Cardiac muscle cell (in vitro differentiated cells and primary cell): ENCODE measurements around the gene OR5K1. TPM values are rescaled to one million over a fixed set of nuclear protein-coding genes. Genes with fewer than 3 reads are reported as not detected.

Experiments used
- DNase-seq, 2 donors: peaks; one replicate each; pipeline versions ENCODE4 v3.0.0 to v3.0.0-alpha.2; 2010 to 2017; ENCODE audit warnings: low read depth in 1 of 2, low spot score in 1 of 2
- H3K27ac ChIP-seq: fragments of 200-600 bp; sonication (generic); 2 replicates; pipeline ENCODE4 v1.5.1; 2016
- H3K27me3 ChIP-seq: fragments of 200-600 bp; sonication (generic); 2 replicates; pipeline ENCODE4 v1.6.0; 2016; ENCODE audit warnings: control low read depth
- H3K36me3 ChIP-seq: fragments of 200-600 bp; sonication (generic); 2 replicates; pipeline ENCODE4 v1.5.1; 2016; ENCODE audit warnings: control low read depth
- H3K4me1 ChIP-seq: fragments of 200-600 bp; sonication (generic); 2 replicates; pipeline ENCODE4 v1.8.1; 2017; ENCODE audit warnings: low read depth, mild to moderate bottlenecking, mixed run types
- H3K4me3 ChIP-seq: fragments of 200-600 bp; sonication (generic); 2 replicates; pipeline ENCODE4 v1.5.1; 2016; ENCODE audit warnings: mild to moderate bottlenecking
- H3K9me3 ChIP-seq: fragments of 200-600 bp; sonication (generic); 2 replicates; pipeline ENCODE4 v1.5.1; 2017; ENCODE audit warnings: low read depth, mild to moderate bottlenecking, control low read depth
- polyA plus RNA-seq: library from polyadenylated mRNA; unstranded; fragments of >200 nt; fragmentation: Nextera tagmentation; extraction: Ambion mirVana; gene quantifications from 2 replicates; pipeline ENCODE4 v1.2.1, GENCODE V29; 2016
- total RNA-seq: library from RNA; depleted of rRNA; stranded (reverse); fragments of >200 nt; gene quantifications from 2 replicates; pipeline ENCODE4 v1.2.3, GENCODE V29; 2016
- TF ChIP-seq, protein P1 (sequence below): IDR thresholded peaks from 2 replicates; pipeline ENCODE4 v1.5.1; 2012; ENCODE audit warnings: low read depth, mild to moderate bottlenecking, low read length

Gene OR5K1
- total and polyA plus RNA-seq, 2 experiments from 2014 or later, result not detected

DNA sequence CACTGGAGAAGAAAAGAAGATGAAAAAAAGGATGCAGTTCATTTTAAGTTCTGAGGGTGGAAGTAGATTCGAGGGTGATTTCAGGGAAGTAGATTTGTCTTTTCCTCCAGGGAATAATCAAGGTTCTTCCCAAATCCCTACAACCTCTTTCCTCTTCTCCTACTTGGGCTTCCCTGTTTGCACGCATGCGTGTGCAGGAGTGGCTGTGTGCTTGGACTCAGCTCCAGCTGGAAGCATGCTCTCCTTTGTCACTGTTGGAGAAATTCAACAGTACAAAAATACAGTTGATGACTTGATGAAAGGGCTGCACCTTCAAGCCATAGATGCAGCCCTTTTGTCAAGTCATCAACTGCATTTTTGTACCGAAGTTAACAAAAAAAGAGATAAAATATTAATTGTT, 38.3 kb downstream of the OR5K1 start:
- Histone ChIP-seq H3K4me3 (no peak overlapping the region), H3K27ac (no peak overlapping the region), H3K27me3 (no peaks in the 10 kb centered on the region), H3K9me3 (no peaks in the 10 kb centered on the region), H3K36me3 (no peaks in the 10 kb centered on the region), H3K4me1 (no peaks in the 10 kb centered on the region)
- TF ChIP-seq, protein P1, sequence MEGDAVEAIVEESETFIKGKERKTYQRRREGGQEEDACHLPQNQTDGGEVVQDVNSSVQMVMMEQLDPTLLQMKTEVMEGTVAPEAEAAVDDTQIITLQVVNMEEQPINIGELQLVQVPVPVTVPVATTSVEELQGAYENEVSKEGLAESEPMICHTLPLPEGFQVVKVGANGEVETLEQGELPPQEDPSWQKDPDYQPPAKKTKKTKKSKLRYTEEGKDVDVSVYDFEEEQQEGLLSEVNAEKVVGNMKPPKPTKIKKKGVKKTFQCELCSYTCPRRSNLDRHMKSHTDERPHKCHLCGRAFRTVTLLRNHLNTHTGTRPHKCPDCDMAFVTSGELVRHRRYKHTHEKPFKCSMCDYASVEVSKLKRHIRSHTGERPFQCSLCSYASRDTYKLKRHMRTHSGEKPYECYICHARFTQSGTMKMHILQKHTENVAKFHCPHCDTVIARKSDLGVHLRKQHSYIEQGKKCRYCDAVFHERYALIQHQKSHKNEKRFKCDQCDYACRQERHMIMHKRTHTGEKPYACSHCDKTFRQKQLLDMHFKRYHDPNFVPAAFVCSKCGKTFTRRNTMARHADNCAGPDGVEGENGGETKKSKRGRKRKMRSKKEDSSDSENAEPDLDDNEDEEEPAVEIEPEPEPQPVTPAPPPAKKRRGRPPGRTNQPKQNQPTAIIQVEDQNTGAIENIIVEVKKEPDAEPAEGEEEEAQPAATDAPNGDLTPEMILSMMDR, result no peak
- DNase-seq, result no peak

DNA sequence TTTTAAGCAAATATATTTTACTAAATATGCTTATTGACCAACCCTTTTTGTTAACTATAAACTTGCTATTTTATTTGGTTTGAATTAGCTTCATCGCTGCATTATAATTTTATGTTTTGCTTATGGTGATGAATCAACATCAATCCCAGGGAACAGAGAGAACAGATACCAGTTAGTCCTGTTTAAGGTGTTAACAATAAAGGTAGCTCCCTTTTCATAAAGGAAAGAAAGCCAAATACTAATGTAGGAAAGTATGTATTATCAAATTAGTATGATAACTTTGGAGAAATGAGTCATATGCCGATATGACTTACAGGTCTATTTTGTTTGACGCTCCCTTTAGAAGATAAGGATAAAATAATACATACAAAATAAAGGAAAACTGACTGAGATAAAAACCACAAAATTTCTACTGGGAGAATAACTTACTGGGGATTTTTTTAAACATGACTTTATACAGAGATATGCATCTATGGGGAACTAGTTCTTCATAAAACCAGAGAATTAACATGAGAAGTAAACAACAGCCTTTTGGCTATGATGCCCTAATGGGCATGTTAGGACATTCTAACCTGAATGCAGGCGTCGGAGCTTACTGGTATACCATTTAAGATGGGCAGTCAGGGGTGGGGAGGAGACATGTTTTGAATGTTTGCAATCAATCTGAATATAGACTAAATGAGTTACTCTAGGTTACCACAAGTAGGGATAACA, 39.0 kb downstream of the OR5K1 start:
- no peaks in the 10 kb centered on the region for H3K27me3 ChIP-seq
- no peaks in the 10 kb centered on the region for H3K9me3 ChIP-seq
- no peaks in the 10 kb centered on the region for H3K36me3 ChIP-seq
- no peaks in the 10 kb centered on the region for H3K4me1 ChIP-seq
- H3K4me3 ChIP-seq, result no peak overlapping the region
- DNase-seq, result no peak
- TF ChIP-seq, protein P1, result no peak
- no peak overlapping the region for H3K27ac ChIP-seq

DNA sequence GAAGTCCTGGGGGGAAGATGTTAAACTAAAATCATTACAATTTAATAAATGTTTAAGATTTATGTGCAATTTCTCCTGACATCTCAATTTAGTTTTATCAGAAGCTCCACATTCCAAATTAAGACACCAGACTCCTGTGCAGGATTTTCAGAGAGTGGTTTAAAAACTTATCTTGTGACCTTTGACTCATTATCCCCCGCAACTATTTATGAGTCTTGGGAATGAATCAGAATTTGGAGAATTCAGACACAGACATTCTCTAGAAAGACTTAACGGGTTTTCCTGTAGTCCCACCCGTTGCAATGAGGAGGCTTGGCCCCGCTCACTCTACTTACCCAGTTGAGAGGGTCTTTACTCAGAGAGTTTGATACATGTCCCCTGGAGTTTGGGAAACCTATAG, 41.5 kb downstream of the OR5K1 start:
- H3K36me3 ChIP-seq, result no peaks in the 10 kb centered on the region
- no peaks in the 10 kb centered on the region for H3K4me1 ChIP-seq
- no peak overlapping the region for H3K4me3 ChIP-seq
- H3K27me3 ChIP-seq, result no peaks in the 10 kb centered on the region
- DNase-seq, result peak in 1 of 2 donors; percentile 38
- H3K9me3 ChIP-seq, result no peaks in the 10 kb centered on the region
- H3K27ac ChIP-seq, result no peak overlapping the region
- TF ChIP-seq, protein P1, result no peak

DNA sequence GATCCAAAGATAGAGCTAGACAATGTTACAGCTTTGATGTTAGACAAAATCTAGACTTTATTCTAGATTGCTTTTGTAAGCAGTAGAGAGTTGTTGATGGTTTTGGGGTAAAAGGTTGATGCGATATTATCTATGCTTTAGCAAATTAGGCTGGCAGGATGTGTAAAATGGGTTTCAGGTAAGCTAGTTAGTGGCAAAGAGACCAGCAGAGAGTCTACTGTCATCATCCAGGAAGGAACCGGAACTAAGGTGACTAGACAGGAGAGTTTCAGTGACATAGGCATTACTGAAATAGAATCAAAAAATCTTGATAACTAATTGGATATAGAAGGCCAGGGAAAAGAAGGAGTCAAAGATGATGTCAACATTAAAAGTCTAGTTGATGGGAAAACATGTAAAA, 45.6 kb downstream of the OR5K1 start:
- Histone ChIP-seq H3K4me3 (no peak overlapping the region), H3K27me3 (no peaks in the 10 kb centered on the region), H3K4me1 (no peaks in the 10 kb centered on the region), H3K36me3 (no peaks in the 10 kb centered on the region), H3K27ac (no peak overlapping the region), H3K9me3 (no peaks in the 10 kb centered on the region)
- TF ChIP-seq, protein P1, result no peak
- DNase-seq, result no peak

DNA sequence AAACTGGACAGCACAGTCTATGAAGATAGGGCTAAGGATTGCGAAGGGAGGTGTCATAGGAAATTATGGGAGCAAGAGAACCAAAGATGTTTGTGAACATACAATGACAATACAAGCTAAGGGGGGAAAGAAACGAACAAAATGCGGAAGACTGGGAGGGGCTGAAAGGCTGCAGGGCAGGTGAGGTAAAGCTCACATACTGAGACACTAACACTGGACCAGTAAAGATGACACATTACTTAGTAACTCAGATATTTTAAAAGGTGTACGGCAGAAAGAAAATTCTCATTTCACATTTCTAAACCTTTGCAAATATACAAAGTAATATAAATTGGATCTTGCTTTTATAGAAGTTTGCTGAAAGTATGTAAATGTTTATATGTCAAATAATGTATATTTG, 49.6 kb downstream of the OR5K1 start:
- TF ChIP-seq, protein P1, result no peak
- Histone ChIP-seq H3K9me3 (no peaks in the 10 kb centered on the region), H3K27me3 (no peaks in the 10 kb centered on the region), H3K4me1 (peaks cover 8% of the 10 kb centered on the region), H3K27ac (no peak overlapping the region), H3K36me3 (peaks cover 14% of the 10 kb centered on the region), H3K4me3 (no peak overlapping the region)
- DNase-seq, result no peak
